Measurements from ENCODE around the gene NDC1.
"Not testable (repeated sequence)": the region's sequence is repeated elsewhere in the genome, so short reads cannot be mapped to it uniquely, and the experiment has no call there.

The NDC1 gene

GRCh38 chr1:53821380-53821779 is 16.7 kb downstream of the NDC1 start:
- TF ChIP-seq CTCF (conservative IDR thresholded peaks at IDR 0.05), result peak; percentile 40
- no peak overlapping the region for H3K27ac ChIP-seq

GRCh38 chr1:53819387-53819786 is 18.7 kb downstream of the NDC1 start:
- no peak for TF ChIP-seq CTCF (conservative IDR thresholded peaks at IDR 0.05)
- H3K27ac ChIP-seq, result no peak overlapping the region

- not testable (repeated sequence) for H3K27ac ChIP-seq
Observed at GRCh38 chr1:53816584-53816983, 21.5 kb downstream of the NDC1 start.

- not testable (repeated sequence) for H3K27ac ChIP-seq
Observed at GRCh38 chr1:53815484-53815883, 22.6 kb downstream of the NDC1 start.

- H3K27ac ChIP-seq, result no peak overlapping the region
- 0 out of 2 replicates have a peak, but pooled peaks have one; percentile 9 for TF ChIP-seq CTCF (conservative IDR thresholded peaks at IDR 0.05)
Observed at GRCh38 chr1:53811414-53811851, 26.7 kb downstream of the NDC1 start.

- H3K27ac ChIP-seq, result no peak overlapping the region
- no peak for TF ChIP-seq CTCF (conservative IDR thresholded peaks at IDR 0.05)
Observed at GRCh38 chr1:53810497-53810896, 27.6 kb downstream of the NDC1 start.

GRCh38 chr1:53810007-53810406 is 28.1 kb downstream of the NDC1 start:
- TF ChIP-seq CTCF (conservative IDR thresholded peaks at IDR 0.05), result no peak
- H3K27ac ChIP-seq, result no peak overlapping the region

DNA sequence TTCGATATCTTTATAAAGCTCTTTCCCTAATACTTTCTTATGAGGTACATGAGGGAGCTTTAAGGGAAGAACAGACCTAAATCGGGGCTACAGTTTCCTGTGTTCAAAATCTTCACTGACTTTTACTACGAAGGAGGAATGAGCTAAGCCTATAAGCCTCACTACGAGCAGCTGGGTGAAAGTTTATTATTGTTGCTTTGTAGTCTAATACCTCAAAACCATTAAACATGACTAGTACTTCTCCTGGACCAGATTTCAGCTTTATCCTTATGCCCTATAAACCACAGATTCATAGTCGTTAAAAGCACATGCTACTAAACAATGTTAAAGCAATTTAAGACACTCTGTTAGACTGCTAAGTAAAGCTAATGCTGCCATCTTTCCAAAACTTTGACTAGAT is 30.2 kb downstream of the NDC1 start:
- H3K27ac ChIP-seq, result no peak overlapping the region
- TF ChIP-seq CTCF (conservative IDR thresholded peaks at IDR 0.05), result no peak
